Muscle layer of duodenum (tissue), 2 donors: Measurements from ENCODE around the gene ALDOA.

Experiments used
- H3K27ac ChIP-seq: one replicate; pipeline ENCODE4 v1.7.0; 2013; ENCODE audit warnings: mild to moderate bottlenecking, low read length
- H3K27me3 ChIP-seq: one replicate; pipeline ENCODE4 v1.7.0; 2013; ENCODE audit warnings: low read depth, mild to moderate bottlenecking, control low read depth, low read length
- H3K36me3 ChIP-seq, 2 donors: one replicate each; pipeline ENCODE4 v1.7.0; 2013; ENCODE audit warnings: low read length in 2 of 2, control low read depth in 1 of 2, mild to moderate bottlenecking in 1 of 2; ENCODE audit not compliant: insufficient read depth in 2 of 2, control insufficient read depth in 1 of 2
- H3K4me1 ChIP-seq, 2 donors: one replicate each; pipeline ENCODE4 v1.7.0; 2013; ENCODE audit warnings: low read length in 2 of 2, mild to moderate bottlenecking in 2 of 2, control low read depth in 1 of 2, moderate library complexity in 1 of 2; ENCODE audit not compliant: insufficient read depth in 2 of 2, control insufficient read depth in 1 of 2
- H3K4me3 ChIP-seq, 2 donors: one replicate each; pipeline ENCODE4 v1.7.0; 2013; ENCODE audit warnings: low read length in 2 of 2, low read depth in 1 of 2, mild to moderate bottlenecking in 1 of 2
- H3K9me3 ChIP-seq, 2 donors: one replicate each; pipeline ENCODE4 v1.7.0; 2013; ENCODE audit warnings: low read length in 2 of 2, control low read depth in 1 of 2, mild to moderate bottlenecking in 1 of 2; ENCODE audit not compliant: control insufficient read depth in 1 of 2
- donor health status: healthy.

The ALDOA gene

DNA sequence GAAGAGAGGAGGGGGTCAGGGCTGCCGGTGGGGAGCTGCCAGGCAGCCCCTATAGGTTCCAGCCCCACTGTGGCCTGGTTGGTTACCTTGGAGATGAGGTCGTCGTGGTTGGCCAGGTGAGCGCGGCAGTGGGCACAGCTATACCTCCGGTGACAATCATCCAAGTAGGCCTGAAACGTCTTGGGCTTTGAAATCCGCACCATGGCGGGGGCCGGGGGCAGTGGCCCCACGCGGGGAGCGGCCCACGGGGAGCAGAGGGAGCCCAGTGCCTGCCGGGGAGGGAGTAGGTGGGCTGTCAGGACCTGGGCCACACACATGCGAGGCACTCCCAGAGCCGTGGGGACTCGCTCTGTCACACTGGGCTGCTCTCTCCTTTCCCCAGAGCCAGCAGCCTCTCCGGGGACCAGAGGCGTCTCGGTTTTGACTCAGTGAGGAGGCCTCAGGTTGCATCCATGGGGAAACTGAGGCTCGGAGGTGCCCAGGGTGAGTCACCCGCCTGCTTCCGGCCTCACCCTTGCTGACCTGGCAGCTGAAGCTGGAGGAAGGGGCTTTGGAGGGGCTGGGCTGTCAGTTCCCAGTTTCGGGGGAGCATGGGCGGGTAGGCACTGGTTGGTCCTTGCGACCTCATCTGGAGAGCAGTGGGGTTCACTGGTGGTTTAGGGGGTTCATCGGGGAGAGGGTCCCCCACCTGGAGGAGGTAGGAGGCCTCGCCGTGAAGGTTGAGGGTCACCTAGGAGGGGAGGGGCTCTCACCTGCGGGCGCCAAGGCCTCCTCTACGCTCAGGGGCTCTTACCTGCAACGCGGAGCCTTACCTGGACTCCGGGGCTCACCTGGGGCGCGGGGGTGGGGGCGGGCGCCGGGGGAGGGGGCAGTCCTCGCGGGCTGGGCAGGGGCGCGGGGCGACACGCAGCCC lies 29.9 kb downstream of the ALDOA start:
- Histone ChIP-seq H3K36me3 (peaks cover 7 to 9% of the 10 kb centered on the region in 2 donors), H3K27me3 (no peaks in the 10 kb centered on the region), H3K9me3 (peaks cover 7 to 11% of the 10 kb centered on the region in 2 donors), H3K27ac (peak overlapping the region; percentile 84), H3K4me3 (peak overlapping the region; percentile 75 to 84), H3K4me1 (peaks cover 7 to 40% of the 10 kb centered on the region in 2 donors)

GRCh38 chr16:30096105-30096861 lies 30.7 kb downstream of the ALDOA start, which contains the start of gene YPEL3:
Gene YPEL3 (minus strand): TSS chr16:30096213. CDS start chr16:30095482, 731 bp downstream.
- Histone ChIP-seq H3K27me3 (no peaks in the 10 kb centered on the region), H3K27ac (peak within 1 kb of the TSS; percentile 84), H3K9me3 (peaks cover 7 to 11% of the 10 kb centered on the region in 2 donors), H3K36me3 (peaks cover 7 to 9% of the 10 kb centered on the region in 2 donors), H3K4me1 (peaks cover 7 to 36% of the 10 kb centered on the region in 2 donors), H3K4me3 (peak within 1 kb of the TSS; percentile 75 to 84)

DNA sequence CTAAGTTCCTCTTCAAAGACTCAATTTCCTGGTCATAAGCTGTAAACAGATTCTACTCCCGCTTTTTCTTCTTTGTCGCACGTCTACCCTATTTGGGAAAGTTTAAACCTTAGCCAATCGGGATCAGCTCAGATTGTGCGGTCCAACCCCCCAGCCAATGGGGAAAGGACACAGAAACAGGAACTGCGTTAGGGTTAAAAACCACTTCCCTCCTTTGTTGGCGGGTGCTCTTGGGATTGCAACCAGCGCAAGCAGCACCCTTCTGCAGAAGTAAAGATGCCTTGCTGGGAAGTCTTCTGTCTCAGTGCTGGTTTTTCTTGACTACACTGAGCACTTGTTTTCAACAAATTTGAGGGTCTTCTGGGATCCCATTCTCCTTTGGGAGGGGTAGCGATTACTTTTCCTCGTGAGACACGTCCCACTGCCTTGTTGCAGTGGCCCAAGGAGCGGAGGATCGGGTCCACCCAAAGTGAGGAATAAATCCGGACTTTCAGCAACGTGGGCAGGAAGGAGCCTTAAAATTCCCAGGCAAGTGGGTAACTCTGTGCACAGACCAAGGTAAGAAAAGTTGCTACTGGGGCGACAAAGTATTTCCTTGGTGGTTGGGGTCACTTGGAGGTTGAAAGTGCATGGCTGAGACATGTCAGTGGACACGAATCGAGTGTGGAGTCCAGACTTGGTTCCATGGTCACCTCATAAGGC lies 31.5 kb downstream of the ALDOA start:
- no peak overlapping the region for H3K27ac ChIP-seq
- H3K9me3 ChIP-seq, result peaks cover 7 to 11% of the 10 kb centered on the region in 2 donors
- H3K4me3 ChIP-seq, result peak overlapping the region; percentile 57 to 84
- peaks cover 7 to 9% of the 10 kb centered on the region in 2 donors for H3K36me3 ChIP-seq
- H3K27me3 ChIP-seq, result no peaks in the 10 kb centered on the region
- H3K4me1 ChIP-seq, result peaks cover 7 to 33% of the 10 kb centered on the region in 2 donors

DNA sequence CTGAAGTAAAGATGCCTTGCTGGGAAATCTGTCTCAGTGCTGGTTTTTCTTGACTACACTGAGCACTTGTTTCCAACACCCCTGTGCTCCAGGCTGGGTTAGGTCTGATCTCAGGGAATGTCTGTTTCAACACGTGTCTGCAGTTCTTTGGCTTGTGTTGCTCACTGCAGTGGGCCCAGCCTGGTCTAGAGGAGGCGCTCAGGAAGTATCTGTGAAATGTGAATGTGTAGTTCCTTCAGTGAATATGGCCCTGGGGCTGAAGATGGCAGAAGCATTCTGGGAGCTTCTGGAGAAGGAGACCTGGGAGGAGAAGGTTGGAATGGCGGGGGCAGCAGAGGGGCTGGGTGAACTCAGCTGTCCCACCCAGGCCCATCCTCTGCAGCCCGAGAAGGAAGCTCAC lies 38.5 kb downstream of the ALDOA start:
- H3K27me3 ChIP-seq, result no peaks in the 10 kb centered on the region
- H3K4me3 ChIP-seq, result no peak overlapping the region
- no peaks in the 10 kb centered on the region for H3K4me1 ChIP-seq
- no peak overlapping the region for H3K27ac ChIP-seq
- peaks cover 8 to 36% of the 10 kb centered on the region in 2 donors for H3K36me3 ChIP-seq
- no peaks in the 10 kb centered on the region for H3K9me3 ChIP-seq

DNA sequence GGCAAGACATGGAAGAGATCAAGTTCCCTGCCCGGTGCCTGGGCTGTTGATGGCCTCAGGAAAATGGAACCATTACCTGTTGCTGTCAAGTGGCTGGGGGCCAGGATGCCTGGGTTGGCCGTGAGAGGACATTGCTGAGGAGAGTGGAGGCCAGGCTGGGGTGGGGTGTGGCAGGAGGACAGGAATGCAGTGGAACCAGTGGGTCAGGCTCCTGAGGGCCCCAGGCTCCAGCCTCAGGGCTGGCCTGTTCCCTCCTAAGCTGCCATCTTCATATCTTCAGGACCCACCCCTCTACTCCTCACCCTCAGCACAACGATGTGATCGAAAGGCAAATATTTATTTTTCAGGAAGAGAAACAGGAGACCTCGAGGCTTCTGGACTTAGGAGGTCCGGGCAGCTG lies 38.9 kb downstream of the ALDOA start:
- Histone ChIP-seq H3K36me3 (peaks cover 8 to 36% of the 10 kb centered on the region in 2 donors), H3K4me1 (no peaks in the 10 kb centered on the region)

GRCh38 chr16:30108059-30108850 lies 42.7 kb downstream of the ALDOA start:
- Histone ChIP-seq H3K9me3 (no peaks in the 10 kb centered on the region), H3K36me3 (peaks cover 8 to 40% of the 10 kb centered on the region in 2 donors), H3K4me3 (no peak overlapping the region), H3K27ac (no peak overlapping the region), H3K27me3 (no peaks in the 10 kb centered on the region), H3K4me1 (no peaks in the 10 kb centered on the region)

More for the DNA sequence above, 38.9 kb downstream of the ALDOA start:
- Histone ChIP-seq H3K27me3 (no peaks in the 10 kb centered on the region), H3K27ac (no peak overlapping the region), H3K9me3 (no peaks in the 10 kb centered on the region), H3K4me3 (no peak overlapping the region)

DNA sequence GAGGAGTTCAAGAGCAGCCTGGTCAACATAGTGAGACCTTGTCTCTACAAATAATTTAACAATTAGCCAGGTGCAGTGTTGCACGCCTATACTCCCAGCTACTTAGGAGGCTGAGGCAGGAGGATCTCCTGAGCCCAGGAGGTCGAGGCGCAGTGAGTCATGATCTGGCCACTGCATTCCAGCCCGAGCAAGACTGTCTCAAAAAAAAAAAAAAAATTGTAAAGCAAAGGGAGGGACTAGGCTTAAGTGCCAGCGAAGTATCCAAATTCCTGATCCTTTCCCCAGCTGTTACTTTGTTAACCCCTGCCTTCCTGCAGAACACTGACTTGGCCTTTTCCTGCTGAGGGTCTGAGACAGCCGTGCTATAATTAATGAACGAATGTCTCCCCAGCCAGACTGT lies 45.1 kb downstream of the ALDOA start:
- H3K4me1 ChIP-seq, result no peaks in the 10 kb centered on the region
- no peaks in the 10 kb centered on the region for H3K9me3 ChIP-seq
- no peak overlapping the region for H3K27ac ChIP-seq
- no peaks in the 10 kb centered on the region for H3K27me3 ChIP-seq
- no peak overlapping the region for H3K4me3 ChIP-seq
- peaks cover 0 to 44% of the 10 kb centered on the region in 2 donors for H3K36me3 ChIP-seq

- H3K4me1 ChIP-seq, result no peaks in the 10 kb centered on the region
- no peaks in the 10 kb centered on the region for H3K27me3 ChIP-seq
- H3K27ac ChIP-seq, result no peak overlapping the region
- peaks cover 6 to 53% of the 10 kb centered on the region in 2 donors for H3K36me3 ChIP-seq
- no peaks in the 10 kb centered on the region for H3K9me3 ChIP-seq
- no peak overlapping the region for H3K4me3 ChIP-seq
These were observed 46.9 kb downstream of the ALDOA start for GRCh38 chr16:30112197-30113030.

DNA sequence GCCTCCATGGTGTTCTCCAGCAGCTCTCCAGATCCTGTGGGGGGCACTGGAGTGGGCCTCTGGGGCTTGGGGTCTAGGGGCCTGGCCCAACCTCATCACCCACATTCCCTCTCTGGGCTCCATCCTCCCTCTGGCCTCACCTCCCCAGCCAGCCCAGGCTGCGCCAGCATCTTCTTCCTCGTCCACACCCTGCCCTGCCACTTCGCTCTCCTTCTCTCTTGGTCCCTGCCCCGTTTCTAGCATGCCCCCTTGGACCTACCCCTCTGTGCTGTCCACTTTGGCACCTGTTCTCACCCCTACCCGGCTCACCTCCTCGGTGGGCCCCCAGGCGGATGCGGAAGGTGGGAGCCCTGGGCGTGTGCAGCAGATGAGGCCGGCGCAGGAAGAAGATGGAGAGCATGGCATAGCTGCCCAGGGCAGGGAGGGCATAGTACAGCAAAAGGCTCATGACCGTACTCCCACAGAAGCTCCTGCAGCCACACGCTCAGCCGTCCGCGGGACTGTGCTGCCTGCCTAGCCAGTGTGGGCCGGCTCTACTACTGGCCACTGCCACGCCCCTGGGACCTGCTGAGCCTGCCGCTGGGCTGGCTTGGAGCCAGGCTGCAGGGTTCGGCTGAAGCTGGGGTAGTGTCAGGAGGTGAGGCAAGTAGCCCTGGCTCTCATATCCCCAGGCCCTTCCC lies 47.6 kb downstream of the ALDOA start, which contains the start of gene GDPD3:
GDPD3 (minus strand) TSS at position 507 of the 680 bp plus-strand sequence; CDS start at position 448, 59 bp downstream.
- H3K27me3 ChIP-seq, result no peaks in the 10 kb centered on the region
- no peaks in the 10 kb centered on the region for H3K9me3 ChIP-seq
- no peak within 1 kb of the TSS for H3K27ac ChIP-seq
- no peaks in the 10 kb centered on the region for H3K4me1 ChIP-seq
- peaks cover 13 to 54% of the 10 kb centered on the region in 2 donors for H3K36me3 ChIP-seq
- no peak within 1 kb of the TSS for H3K4me3 ChIP-seq
